SU-DHL-6 (cell line): ENCODE results near the gene APBA2.

Experiments used
- H2AFZ ChIP-seq: fragments of 200-600 bp; sonication (generic); 2 replicates; pipeline ENCODE4 v1.6.1; 2014; ENCODE audit warnings: low read depth, mild to moderate bottlenecking, moderate library complexity, mixed read lengths, antibody characterized with exemption, low read length; ENCODE audit not compliant: severe bottlenecking
- H3F3A ChIP-seq: fragments of 200-600 bp; shearing (Covaris generic); 2 replicates; pipeline ENCODE4 v1.6.0; 2016; ENCODE audit warnings: antibody characterized with exemption, mild to moderate bottlenecking; ENCODE audit not compliant: insufficient read depth
- H3K27ac ChIP-seq: fragments of 200-600 bp; sonication (generic); 2 replicates; pipeline ENCODE4 v1.5.1; 2016; ENCODE audit warnings: low read depth, mild to moderate bottlenecking, low read length, moderate library complexity, mixed read lengths
- H3K27me3 ChIP-seq: fragments of 200-600 bp; sonication (generic), shearing (Covaris generic); 2 replicates; pipeline ENCODE4 v1.6.0; 2014; ENCODE audit warnings: mild to moderate bottlenecking, low read length
- H3K36me3 ChIP-seq: fragments of 200-600 bp; sonication (generic); 2 replicates; pipeline ENCODE4 v1.6.1; 2014; ENCODE audit warnings: mild to moderate bottlenecking, low read length, mixed read lengths
- H3K4me2 ChIP-seq: fragments of 300-600, 200-600 bp; shearing (Covaris generic), sonication (generic); 2 replicates; pipeline ENCODE4 v1.6.0; 2014; ENCODE audit warnings: low read length, low read depth, mild to moderate bottlenecking; ENCODE audit not compliant: poor library complexity, severe bottlenecking
- H3K4me3 ChIP-seq: fragments of 200-600 bp; sonication (generic); 2 replicates; pipeline ENCODE4 v1.5.1; 2014; ENCODE audit warnings: antibody characterized with exemption, low read length, mild to moderate bottlenecking, mixed read lengths; ENCODE audit not compliant: insufficient read depth, poor library complexity, severe bottlenecking
- H3K79me2 ChIP-seq: fragments of 200-600 bp; sonication (generic); 2 replicates; pipeline ENCODE4 v1.6.1; 2014; ENCODE audit warnings: mild to moderate bottlenecking, low read length, moderate library complexity; ENCODE audit not compliant: insufficient read depth
- H3K9ac ChIP-seq: fragments of 200-600 bp; sonication (generic); 2 replicates; pipeline ENCODE4 v1.7.0; 2014; ENCODE audit warnings: mild to moderate bottlenecking, low read length
- H3K9me2 ChIP-seq: fragments of 200-600 bp; sonication (generic); replicated peaks from 2 replicates; pipeline ENCODE4 v1.6.1; 2014; ENCODE audit warnings: low read length; ENCODE audit not compliant: insufficient read depth
- H3K9me3 ChIP-seq: fragments of 200-600 bp; sonication (generic); 2 replicates; pipeline ENCODE4 v1.6.1; 2014; ENCODE audit warnings: low read length, mixed read lengths; ENCODE audit not compliant: insufficient read depth
- H4K20me1 ChIP-seq: fragments of 200-600 bp; sonication (generic); 2 replicates; pipeline ENCODE4 v1.6.1; 2014; ENCODE audit warnings: low read depth, mild to moderate bottlenecking, antibody characterized with exemption, low read length, moderate library complexity, mixed read lengths
- EZH2phosphoT487 ChIP-seq: fragments of 200-600 bp; sonication (generic), shearing (Covaris generic); conservative IDR thresholded peaks from 2 replicates; pipeline ENCODE4 v1.6.1; 2018; ENCODE audit warnings: mild to moderate bottlenecking, antibody characterized with exemption, low read length, moderate library complexity, mixed read lengths
- TF ChIP-seq, protein P1 (sequence below): fragments of 200-600 bp; sonication (generic); IDR thresholded peaks from one replicate; pipeline ENCODE4 v1.5.1; 2017; ENCODE audit warnings: antibody characterized with exemption, mild to moderate bottlenecking, low read length, moderate library complexity; ENCODE audit not compliant: insufficient read depth, poor library complexity, severe bottlenecking

Gene APBA2

DNA sequence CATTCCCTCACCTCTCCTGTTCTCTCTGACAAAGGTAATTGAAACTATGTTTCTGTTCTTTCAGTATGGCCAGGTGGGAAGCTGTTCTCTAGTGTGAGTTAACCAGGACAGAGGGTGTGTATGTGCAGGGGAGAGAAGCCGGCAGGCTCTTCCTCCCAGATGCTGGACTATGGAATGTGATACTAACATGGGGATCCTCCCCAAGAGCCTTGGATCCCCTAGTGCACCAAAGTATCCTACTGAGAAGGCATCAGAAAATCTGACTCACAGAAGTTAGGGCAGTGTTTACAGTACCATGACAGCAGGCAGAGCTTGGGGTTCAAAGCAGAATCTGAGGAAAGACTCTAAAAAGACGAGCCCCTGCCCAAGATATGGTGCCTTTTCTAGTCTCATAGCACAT is 123.1 kb downstream of the APBA2 start:
- Histone ChIP-seq H3K79me2 (no peaks in the 10 kb centered on the region), H3K9me2 (no peaks in the 10 kb centered on the region), H3K36me3 (no peaks in the 10 kb centered on the region), H3K4me2 (no peak overlapping the region), H3K9me3 (no peaks in the 10 kb centered on the region), H3K9ac (no peak overlapping the region), H3K27me3 (no peaks in the 10 kb centered on the region), H3F3A (no peaks in the 10 kb centered on the region), H2AFZ (no peak overlapping the region), H3K27ac (no peak overlapping the region), H3K4me3 (no peak overlapping the region), H4K20me1 (no peaks in the 10 kb centered on the region)
- no peak for TF ChIP-seq EZH2phosphoT487
- TF ChIP-seq, protein P1, sequence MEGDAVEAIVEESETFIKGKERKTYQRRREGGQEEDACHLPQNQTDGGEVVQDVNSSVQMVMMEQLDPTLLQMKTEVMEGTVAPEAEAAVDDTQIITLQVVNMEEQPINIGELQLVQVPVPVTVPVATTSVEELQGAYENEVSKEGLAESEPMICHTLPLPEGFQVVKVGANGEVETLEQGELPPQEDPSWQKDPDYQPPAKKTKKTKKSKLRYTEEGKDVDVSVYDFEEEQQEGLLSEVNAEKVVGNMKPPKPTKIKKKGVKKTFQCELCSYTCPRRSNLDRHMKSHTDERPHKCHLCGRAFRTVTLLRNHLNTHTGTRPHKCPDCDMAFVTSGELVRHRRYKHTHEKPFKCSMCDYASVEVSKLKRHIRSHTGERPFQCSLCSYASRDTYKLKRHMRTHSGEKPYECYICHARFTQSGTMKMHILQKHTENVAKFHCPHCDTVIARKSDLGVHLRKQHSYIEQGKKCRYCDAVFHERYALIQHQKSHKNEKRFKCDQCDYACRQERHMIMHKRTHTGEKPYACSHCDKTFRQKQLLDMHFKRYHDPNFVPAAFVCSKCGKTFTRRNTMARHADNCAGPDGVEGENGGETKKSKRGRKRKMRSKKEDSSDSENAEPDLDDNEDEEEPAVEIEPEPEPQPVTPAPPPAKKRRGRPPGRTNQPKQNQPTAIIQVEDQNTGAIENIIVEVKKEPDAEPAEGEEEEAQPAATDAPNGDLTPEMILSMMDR = no peak

- H3K27ac ChIP-seq = no peak overlapping the region
- no peaks in the 10 kb centered on the region for H3F3A ChIP-seq
- no peaks in the 10 kb centered on the region for H3K79me2 ChIP-seq
- peaks cover 3% of the 10 kb centered on the region; the same call in 1 of the 2 replicates for H3K27me3 ChIP-seq
- no peaks in the 10 kb centered on the region for H3K9me3 ChIP-seq
- H3K36me3 ChIP-seq = no peaks in the 10 kb centered on the region
- no peak overlapping the region for H2AFZ ChIP-seq
- H3K4me3 ChIP-seq = no peak overlapping the region
- H3K4me2 ChIP-seq = no peak overlapping the region
- H3K9ac ChIP-seq = no peak overlapping the region
- TF ChIP-seq EZH2phosphoT487 = no peak
- TF ChIP-seq, protein P1 = no peak
- no peaks in the 10 kb centered on the region for H4K20me1 ChIP-seq
- H3K9me2 ChIP-seq = no peaks in the 10 kb centered on the region
Observed at GRCh38 chr15:29012097-29012496, 126.3 kb downstream of the APBA2 start.

GRCh38 chr15:29014493-29014892 is 128.7 kb downstream of the APBA2 start:
- Histone ChIP-seq H3K9me3 (no peaks in the 10 kb centered on the region), H3K9me2 (no peaks in the 10 kb centered on the region)

More at GRCh38 chr15:29014493-29014892, 128.7 kb downstream of the APBA2 start:
- Histone ChIP-seq H3K27me3 (peaks cover 3% of the 10 kb centered on the region; the same call in 1 of the 2 replicates), H3K4me2 (no peak overlapping the region), H3K36me3 (no peaks in the 10 kb centered on the region), H2AFZ (no peak overlapping the region), H3K79me2 (no peaks in the 10 kb centered on the region), H3K27ac (no peak overlapping the region), H3K4me3 (no peak overlapping the region), H3K9ac (no peak overlapping the region), H4K20me1 (no peaks in the 10 kb centered on the region), H3F3A (no peaks in the 10 kb centered on the region)
- TF ChIP-seq, protein P1 = no peak
- TF ChIP-seq EZH2phosphoT487 = no peak
